Neural cell (in vitro differentiated cells): Measurements from ENCODE around the gene DENND4C. TPM values are rescaled to one million over a fixed set of nuclear protein-coding genes. Genes with fewer than 3 reads are reported as not detected.
"Not testable (repeated sequence)": the region's sequence is repeated elsewhere in the genome, so short reads cannot be mapped to it uniquely, and the experiment has no call there.

Experiments
- H2AFZ ChIP-seq: fragments of 200-600, 300-800 bp; sonication (generic), shearing (Covaris generic); 2 replicates; pipeline ENCODE4 v1.6.0; 2014; ENCODE audit warnings: low read depth, mild to moderate bottlenecking, antibody characterized with exemption, low read length, moderate library complexity
- H3F3A ChIP-seq: fragments of 200-600 bp; shearing (Covaris generic); 2 replicates; pipeline ENCODE4 v1.6.1; 2016; ENCODE audit warnings: mild to moderate bottlenecking, moderate library complexity, mixed read lengths, antibody characterized with exemption, low read length; ENCODE audit not compliant: insufficient read depth, poor library complexity, severe bottlenecking
- H3K27ac ChIP-seq: fragments of 200-600, 300-800 bp; sonication (generic), shearing (Covaris generic); 2 replicates; pipeline ENCODE4 v1.5.1; 2014; ENCODE audit warnings: mild to moderate bottlenecking, low read length, moderate library complexity
- H3K27me3 ChIP-seq: fragments of 300-800, 200-600 bp; sonication (generic), shearing (Covaris generic); 2 replicates; pipeline ENCODE4 v1.6.0; 2014; ENCODE audit warnings: mild to moderate bottlenecking, low read depth, low read length, moderate library complexity; ENCODE audit not compliant: insufficient read depth
- H3K36me3 ChIP-seq: fragments of 300-800, 200-600 bp; sonication (generic), shearing (Covaris generic); 2 replicates; pipeline ENCODE4 v1.5.1; 2014; ENCODE audit warnings: mild to moderate bottlenecking, antibody characterized with exemption, low read length, moderate library complexity; ENCODE audit not compliant: insufficient read depth
- H3K4me2 ChIP-seq: fragments of 300-800, 200-600 bp; sonication (generic), shearing (Covaris generic); 2 replicates; pipeline ENCODE4 v1.6.0; 2014; ENCODE audit warnings: mild to moderate bottlenecking, low read length
- H3K4me3 ChIP-seq: fragments of 300-800, 200-600 bp; sonication (generic), shearing (Covaris generic); 2 replicates; pipeline ENCODE4 v1.5.1; 2014; ENCODE audit warnings: mild to moderate bottlenecking, low read length, moderate library complexity
- H3K79me2 ChIP-seq: fragments of 200-600 bp; shearing (Covaris generic); replicated peaks from 2 replicates; pipeline ENCODE4 v1.6.0; 2014; ENCODE audit warnings: mild to moderate bottlenecking, low read length, moderate library complexity; ENCODE audit not compliant: insufficient read depth
- H3K9ac ChIP-seq: fragments of 300-800, 200-600 bp; sonication (generic), shearing (Covaris generic); 2 replicates; pipeline ENCODE4 v1.6.1; 2016; ENCODE audit warnings: mild to moderate bottlenecking, low read length, mixed read lengths
- H3K9me2 ChIP-seq: fragments of 200-600 bp; shearing (Covaris generic); 2 replicates; pipeline ENCODE4 v1.6.1; 2016; ENCODE audit warnings: mild to moderate bottlenecking, low read length, mixed read lengths; ENCODE audit not compliant: insufficient read depth
- H3K9me3 ChIP-seq: fragments of 200-600, 300-800 bp; sonication (generic), shearing (Covaris generic); 2 replicates; pipeline ENCODE4 v1.6.1; 2016; ENCODE audit warnings: mild to moderate bottlenecking, mixed run types, low read length, moderate library complexity, mixed read lengths
- H4K20me1 ChIP-seq: fragments of 200-600 bp; shearing (Covaris generic); 2 replicates; pipeline ENCODE4 v1.6.1; 2016; ENCODE audit warnings: mild to moderate bottlenecking, mixed run types; ENCODE audit not compliant: insufficient read depth
- CTCF ChIP-seq: fragments of 450-650 bp; IDR thresholded peaks from 2 replicates; pipeline ENCODE4 v1.5.1; 2014; ENCODE audit warnings: antibody characterized with exemption, mild to moderate bottlenecking, moderate library complexity; ENCODE audit not compliant: poor library complexity, severe bottlenecking
- EP300 ChIP-seq: fragments of 450-650 bp; conservative IDR thresholded peaks from 2 replicates; pipeline ENCODE4 v1.6.1; 2014; ENCODE audit warnings: antibody characterized with exemption, mild to moderate bottlenecking, moderate library complexity; ENCODE audit not compliant: poor library complexity, severe bottlenecking
- EZH2 ChIP-seq: fragments of 200-600, 300-800 bp; shearing (Covaris generic), sonication (generic); IDR thresholded peaks from 2 replicates; pipeline ENCODE4 v1.6.1; 2014; ENCODE audit warnings: antibody characterized with exemption, low read length, borderline replicate concordance, mild to moderate bottlenecking; ENCODE audit not compliant: insufficient read depth, poor library complexity, severe bottlenecking
- MXI1 ChIP-seq: fragments of 450-650 bp; conservative IDR thresholded peaks from 2 replicates; pipeline ENCODE4 v1.6.1; 2014; ENCODE audit warnings: antibody characterized with exemption, mild to moderate bottlenecking; ENCODE audit not compliant: poor library complexity, severe bottlenecking
- POLR2AphosphoS5 ChIP-seq: IDR thresholded peaks from 2 replicates; pipeline ENCODE4 v1.6.1; 2012
- RAD21 ChIP-seq: fragments of 450-650 bp; conservative IDR thresholded peaks from 2 replicates; pipeline ENCODE4 v1.6.1; 2014; ENCODE audit warnings: antibody characterized with exemption, mild to moderate bottlenecking, moderate library complexity
- SMC3 ChIP-seq: fragments of 450-650 bp; conservative IDR thresholded peaks from 2 replicates; pipeline ENCODE4 v1.6.1; 2014; ENCODE audit warnings: antibody characterized with exemption, mild to moderate bottlenecking, moderate library complexity; ENCODE audit not compliant: poor library complexity
- TAF1 ChIP-seq: IDR thresholded peaks from 2 replicates; pipeline ENCODE4 v1.6.1; 2012; ENCODE audit warnings: low read depth
- polyA plus RNA-seq: library from polyadenylated mRNA; depleted of rRNA; stranded (reverse); fragments of >200 nt; gene quantifications from 2 replicates; pipeline ENCODE4 v1.2.3, GENCODE V29; 2014
- TF ChIP-seq, protein P1 (sequence below): IDR thresholded peaks from 2 replicates; pipeline ENCODE4 v1.6.1; 2012; ENCODE audit warnings: borderline replicate concordance

The DENND4C gene
- polyA plus RNA-seq, 1 donor from 2014 or later: 51.8 TPM

- H3K9ac ChIP-seq: no peak overlapping the region
- H3K4me2 ChIP-seq: no peak overlapping the region
- H3K79me2 ChIP-seq: peaks cover 14% of the 10 kb centered on the region
- no peak overlapping the region for H3K4me3 ChIP-seq
- TF ChIP-seq, protein P1, sequence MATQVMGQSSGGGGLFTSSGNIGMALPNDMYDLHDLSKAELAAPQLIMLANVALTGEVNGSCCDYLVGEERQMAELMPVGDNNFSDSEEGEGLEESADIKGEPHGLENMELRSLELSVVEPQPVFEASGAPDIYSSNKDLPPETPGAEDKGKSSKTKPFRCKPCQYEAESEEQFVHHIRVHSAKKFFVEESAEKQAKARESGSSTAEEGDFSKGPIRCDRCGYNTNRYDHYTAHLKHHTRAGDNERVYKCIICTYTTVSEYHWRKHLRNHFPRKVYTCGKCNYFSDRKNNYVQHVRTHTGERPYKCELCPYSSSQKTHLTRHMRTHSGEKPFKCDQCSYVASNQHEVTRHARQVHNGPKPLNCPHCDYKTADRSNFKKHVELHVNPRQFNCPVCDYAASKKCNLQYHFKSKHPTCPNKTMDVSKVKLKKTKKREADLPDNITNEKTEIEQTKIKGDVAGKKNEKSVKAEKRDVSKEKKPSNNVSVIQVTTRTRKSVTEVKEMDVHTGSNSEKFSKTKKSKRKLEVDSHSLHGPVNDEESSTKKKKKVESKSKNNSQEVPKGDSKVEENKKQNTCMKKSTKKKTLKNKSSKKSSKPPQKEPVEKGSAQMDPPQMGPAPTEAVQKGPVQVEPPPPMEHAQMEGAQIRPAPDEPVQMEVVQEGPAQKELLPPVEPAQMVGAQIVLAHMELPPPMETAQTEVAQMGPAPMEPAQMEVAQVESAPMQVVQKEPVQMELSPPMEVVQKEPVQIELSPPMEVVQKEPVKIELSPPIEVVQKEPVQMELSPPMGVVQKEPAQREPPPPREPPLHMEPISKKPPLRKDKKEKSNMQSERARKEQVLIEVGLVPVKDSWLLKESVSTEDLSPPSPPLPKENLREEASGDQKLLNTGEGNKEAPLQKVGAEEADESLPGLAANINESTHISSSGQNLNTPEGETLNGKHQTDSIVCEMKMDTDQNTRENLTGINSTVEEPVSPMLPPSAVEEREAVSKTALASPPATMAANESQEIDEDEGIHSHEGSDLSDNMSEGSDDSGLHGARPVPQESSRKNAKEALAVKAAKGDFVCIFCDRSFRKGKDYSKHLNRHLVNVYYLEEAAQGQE: no peak
- TF ChIP-seq RAD21 (no peak), EZH2 (no peak), POLR2AphosphoS5 (no peak), SMC3 (no peak), EP300 (no peak), CTCF (no peak), TAF1 (no peak), MXI1 (no peak)
- H3K27ac ChIP-seq: no peak overlapping the region
- H3K9me2 ChIP-seq: no peaks in the 10 kb centered on the region
- peaks cover 6% of the 10 kb centered on the region for H3F3A ChIP-seq
- no peak overlapping the region for H2AFZ ChIP-seq
- H4K20me1 ChIP-seq: no peaks in the 10 kb centered on the region
- H3K27me3 ChIP-seq: no peaks in the 10 kb centered on the region
- H3K9me3 ChIP-seq: no peaks in the 10 kb centered on the region
- H3K36me3 ChIP-seq: no peaks in the 10 kb centered on the region
These were observed 151.2 kb downstream of the DENND4C start for GRCh38 chr9:19381656-19382055.

- not testable (repeated sequence) for H3K9ac ChIP-seq, H3K27ac ChIP-seq, H3K4me3 ChIP-seq, H3K9me3 ChIP-seq, H4K20me1 ChIP-seq, H3K79me2 ChIP-seq, H3K4me2 ChIP-seq, H3F3A ChIP-seq, H2AFZ ChIP-seq, H3K9me2 ChIP-seq, H3K36me3 ChIP-seq, H3K27me3 ChIP-seq
These were observed 154.7 kb downstream of the DENND4C start for GRCh38 chr9:19385212-19385611.

DNA sequence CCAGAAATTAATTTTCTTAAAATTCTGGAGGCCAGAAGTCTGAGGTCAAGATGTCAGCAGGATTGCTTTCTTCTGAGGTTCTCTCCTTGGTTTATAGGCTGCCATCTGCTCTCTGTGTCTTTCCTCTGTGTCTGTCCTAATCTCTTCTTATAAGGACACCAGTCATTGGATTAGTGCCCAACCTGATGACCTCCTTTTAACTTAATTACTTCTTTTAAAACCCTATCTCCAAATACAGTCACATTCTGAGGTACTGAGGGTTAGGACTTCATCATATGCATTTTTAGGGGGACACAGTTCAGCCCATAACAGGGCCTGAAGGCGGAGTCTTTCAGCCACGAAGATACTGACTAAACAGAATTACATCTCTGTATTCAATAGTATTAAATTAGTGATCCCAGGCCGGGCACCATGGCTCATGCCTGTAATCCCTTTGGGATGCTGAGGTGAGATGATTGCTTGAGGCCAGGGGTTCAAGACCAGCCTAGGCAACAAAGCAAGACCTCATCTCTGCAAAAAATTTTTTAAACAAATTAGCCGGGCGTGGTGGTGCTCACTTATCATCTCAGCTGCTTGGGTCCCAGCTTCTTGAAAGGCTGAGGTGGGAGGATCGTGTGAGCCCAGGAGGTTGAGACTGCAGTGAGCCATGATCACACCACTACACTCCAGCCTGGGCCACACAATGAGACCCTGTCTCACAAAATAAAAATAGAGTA is 155.5 kb downstream of the DENND4C start:
- H3K9me2 ChIP-seq: no peaks in the 10 kb centered on the region
- no peak overlapping the region for H3K27ac ChIP-seq
- H2AFZ ChIP-seq: no peak overlapping the region
- H3F3A ChIP-seq: peaks cover 2% of the 10 kb centered on the region
- H3K79me2 ChIP-seq: no peaks in the 10 kb centered on the region
- H4K20me1 ChIP-seq: no peaks in the 10 kb centered on the region
- no peak overlapping the region for H3K4me3 ChIP-seq
- no peak overlapping the region for H3K4me2 ChIP-seq
- TF ChIP-seq TAF1 (no peak), EP300 (no peak), SMC3 (no peak)
- no peaks in the 10 kb centered on the region for H3K27me3 ChIP-seq
- H3K9ac ChIP-seq: no peak overlapping the region
- H3K36me3 ChIP-seq: no peaks in the 10 kb centered on the region
- no peaks in the 10 kb centered on the region for H3K9me3 ChIP-seq
